GM12875 (cell line): ENCODE results near the gene WDFY1.

Experiments
- H3K4me3 ChIP-seq: one replicate; pipeline ENCODE4 v1.5.1; 2011; ENCODE audit warnings: low read depth, low read length, control low read depth
- CTCF ChIP-seq: IDR thresholded peaks from 2 replicates; pipeline ENCODE4 v1.5.1; 2011; ENCODE audit warnings: low read depth, mild to moderate bottlenecking, control low read depth, inconsistent platforms, low read length, moderate library complexity, borderline replicate concordance; ENCODE audit not compliant: insufficient read depth

WDFY1 gene

DNA sequence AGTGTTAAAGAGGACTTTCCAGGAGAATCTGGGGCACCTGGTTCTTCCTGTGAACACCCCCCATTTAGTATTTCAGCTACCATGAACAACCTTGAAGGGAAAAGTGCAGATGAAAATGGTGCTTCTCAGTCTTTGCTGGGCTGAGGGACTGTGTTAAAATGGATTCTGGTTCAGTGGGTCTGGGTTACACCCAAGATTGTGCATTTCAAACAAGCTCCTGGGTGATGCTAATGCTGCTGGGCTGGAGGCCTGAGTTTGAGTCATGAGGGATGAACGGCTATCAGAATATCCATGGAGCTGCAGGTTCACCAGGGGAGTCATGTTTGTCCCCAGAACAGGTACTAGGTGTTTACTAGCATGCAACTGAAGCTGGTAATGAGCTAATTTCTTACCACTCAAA is 36.1 kb upstream of the WDFY1 start:
- no peak overlapping the region for H3K4me3 ChIP-seq
- TF ChIP-seq CTCF: no peak

- no peak overlapping the region for H3K4me3 ChIP-seq
- no peak for TF ChIP-seq CTCF
Observed at GRCh38 chr2:223980803-223981202, 35.7 kb upstream of the WDFY1 start.

GRCh38 chr2:223980397-223980735 is 35.2 kb upstream of the WDFY1 start:
- TF ChIP-seq CTCF: no peak
- H3K4me3 ChIP-seq: no peak overlapping the region

DNA sequence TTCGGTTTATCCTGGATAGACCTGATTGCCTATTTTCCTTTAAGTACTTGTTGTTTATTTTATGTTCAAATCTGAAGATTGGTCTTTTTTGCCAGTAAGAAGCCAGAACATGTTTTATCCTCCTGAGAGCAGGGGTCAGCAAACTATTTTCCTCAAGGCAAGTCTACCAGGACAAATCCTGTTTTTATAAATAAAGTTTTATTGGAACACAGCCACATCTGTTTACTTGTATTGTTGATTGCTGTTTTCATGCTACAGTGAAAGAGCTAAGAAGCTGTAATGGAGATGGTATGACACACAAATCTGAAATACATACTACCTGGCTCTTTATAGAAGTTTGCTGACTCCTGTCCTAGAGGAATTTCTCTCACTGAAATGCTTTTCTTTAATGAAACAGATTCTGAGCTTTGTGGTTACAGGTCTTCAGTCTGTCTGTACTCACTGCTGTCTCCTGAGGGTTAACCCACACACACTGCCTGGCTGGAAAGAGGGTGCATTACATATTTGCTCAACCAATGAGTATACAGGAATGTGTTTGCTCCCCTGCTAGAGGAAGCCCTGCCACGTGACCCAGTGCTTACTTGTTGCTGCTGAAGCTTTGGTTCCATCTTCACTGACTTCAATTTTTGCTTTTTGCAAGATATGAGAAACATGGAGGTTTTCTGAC is 34.7 kb upstream of the WDFY1 start:
- H3K4me3 ChIP-seq: no peak overlapping the region
- TF ChIP-seq CTCF: no peak

GRCh38 chr2:223978451-223978850 is 33.3 kb upstream of the WDFY1 start:
- TF ChIP-seq CTCF: no peak

GRCh38 chr2:223976635-223977226 is 31.6 kb upstream of the WDFY1 start:
- no peak overlapping the region for H3K4me3 ChIP-seq
- TF ChIP-seq CTCF: no peak

More at GRCh38 chr2:223978451-223978850, 33.3 kb upstream of the WDFY1 start:
- H3K4me3 ChIP-seq: no peak overlapping the region

DNA sequence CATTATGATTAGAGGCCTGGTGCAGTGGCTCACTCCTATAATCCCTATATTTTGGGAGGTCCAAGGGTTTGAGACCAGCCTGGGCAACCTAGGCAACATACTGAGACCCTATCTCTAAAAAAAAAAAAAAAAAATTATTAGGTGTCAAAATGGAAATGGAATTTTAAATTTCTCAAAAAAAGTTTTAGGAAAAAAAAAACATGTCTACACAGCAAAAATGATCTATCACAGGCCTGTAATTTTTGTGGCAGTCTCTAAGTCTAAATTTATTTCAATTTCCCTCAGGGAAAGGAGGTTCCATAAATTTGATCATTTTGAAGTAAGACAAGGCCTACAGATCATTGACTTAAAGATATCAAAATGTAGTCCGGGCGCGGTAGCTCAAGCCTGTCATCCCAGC is 28.5 kb upstream of the WDFY1 start:
- H3K4me3 ChIP-seq: no peak overlapping the region
- TF ChIP-seq CTCF: no peak
